SK-N-SH (cell line): ENCODE data around the gene LDB2. TPM values are rescaled to one million over a fixed set of nuclear protein-coding genes. Genes with fewer than 3 reads are reported as not detected.

Experiments
- CTCF ChIA-PET: fragments of 300-600, 350-600 bp; formaldehyde crosslinking; extraction: SDS; loops from one replicate; lab custom pipeline; 2021; lab: Yijun Ruan, JAX
- POLR2A ChIA-PET: fragments of 350-600 bp; sonication (Branson Sonifier 250); formaldehyde crosslinking; extraction: SDS; loops from one replicate; lab custom pipeline; 2020; ENCODE audit warnings: antibody characterized with exemption, inconsistent platforms; lab: Yijun Ruan, JAX
- DNase-seq: peaks from one replicate; pipeline ENCODE4 v3.0.0; 2012
- H2AFZ ChIP-seq: fragments of 200-600 bp; sonication (generic); 2 replicates; pipeline ENCODE4 v1.8.1; 2016; ENCODE audit warnings: antibody characterized with exemption, mild to moderate bottlenecking, low read depth
- H3F3A ChIP-seq: fragments of 200-600 bp; sonication (generic); replicated peaks from 2 replicates; pipeline ENCODE3; 2016; ENCODE audit warnings: antibody characterized with exemption, mild to moderate bottlenecking; ENCODE audit not compliant: insufficient read depth
- H3K27ac ChIP-seq, 2 experiments: fragments of 200-500 bp in 1 of 2; fragments of 200-600 bp in 1 of 2; sonication (Bioruptor generic) in 1 of 2; sonication (generic), shearing (Covaris generic) in 1 of 2; 2 replicates each; pipeline versions ENCODE4 v1.5.1 to v1.6.1; 2014 to 2016; ENCODE audit warnings: low read depth in 2 of 2, inconsistent platforms in 1 of 2, low read length in 1 of 2, mild to moderate bottlenecking in 1 of 2, mixed read lengths in 1 of 2
- H3K27me3 ChIP-seq: fragments of 200-600 bp; sonication (generic), shearing (Covaris generic); 2 replicates; pipeline ENCODE4 v1.6.1; 2016; ENCODE audit warnings: mixed run types; ENCODE audit not compliant: insufficient read depth
- H3K36me3 ChIP-seq, 2 experiments: fragments of 200-500 bp in 1 of 2; fragments of 200-600 bp in 1 of 2; sonication (Bioruptor generic) in 1 of 2; sonication (generic) in 1 of 2; replicated peaks in 1 of 2; 2 replicates each; pipeline versions ENCODE3 to v1.5.1; 2014 to 2016; ENCODE audit warnings: low read length in 1 of 2, mild to moderate bottlenecking in 1 of 2; ENCODE audit not compliant: insufficient read depth in 2 of 2, control insufficient read depth in 1 of 2
- H3K4me1 ChIP-seq, 2 experiments: fragments of 200-500 bp in 1 of 2; fragments of 200-600 bp in 1 of 2; sonication (Bioruptor generic) in 1 of 2; sonication (generic), shearing (Covaris generic) in 1 of 2; 2 replicates each; pipeline versions ENCODE4 v1.5.1 to v1.6.1; 2014 to 2016; ENCODE audit warnings: low read depth in 1 of 2, low read length in 1 of 2, mixed run types in 1 of 2; ENCODE audit not compliant: insufficient read depth in 2 of 2, control insufficient read depth in 1 of 2
- H3K4me2 ChIP-seq: fragments of 200-600 bp; sonication (generic), shearing (Covaris generic); 2 replicates; pipeline ENCODE4 v1.6.1; 2017; ENCODE audit warnings: mixed run types
- H3K4me3 ChIP-seq, 2 experiments: fragments of 200-500 bp in 1 of 2; fragments of 200-600 bp in 1 of 2; sonication (Bioruptor generic) in 1 of 2; sonication (generic), shearing (Covaris generic) in 1 of 2; 2 replicates each; pipeline versions ENCODE4 v1.5.1 to v1.8.1; 2014 to 2016; ENCODE audit warnings: low read depth in 2 of 2, inconsistent platforms in 1 of 2, low read length in 1 of 2, mild to moderate bottlenecking in 1 of 2, mixed read lengths in 1 of 2, moderate library complexity in 1 of 2
- H3K79me2 ChIP-seq: fragments of 200-600 bp; sonication (generic); 2 replicates; pipeline ENCODE4 v1.8.1; 2017; ENCODE audit warnings: mild to moderate bottlenecking; ENCODE audit not compliant: insufficient read depth
- H3K9ac ChIP-seq: fragments of 200-600 bp; sonication (generic); 2 replicates; pipeline ENCODE4 v1.6.1; 2017; ENCODE audit warnings: mixed run types
- H3K9me2 ChIP-seq: fragments of 200-600 bp; sonication (generic); 2 replicates; pipeline ENCODE4 v1.6.1; 2017; ENCODE audit warnings: mixed run types
- H3K9me3 ChIP-seq: fragments of 200-600 bp; sonication (generic); 2 replicates; pipeline ENCODE4 v1.6.1; 2017; ENCODE audit warnings: mixed run types, mild to moderate bottlenecking, moderate library complexity
- H4K20me1 ChIP-seq: fragments of 200-600 bp; sonication (generic); 2 replicates; pipeline ENCODE4 v1.6.1; 2017; ENCODE audit warnings: mild to moderate bottlenecking, mixed run types; ENCODE audit not compliant: insufficient read depth
- CHD2 ChIP-seq: fragments of 150-350 bp; IDR thresholded peaks from 2 replicates; pipeline ENCODE4 v1.6.1; 2018; ENCODE audit warnings: low read length; ENCODE audit not compliant: partially characterized antibody
- CTCF ChIP-seq: fragments of 200-600 bp; sonication (generic); IDR thresholded peaks from 2 replicates; pipeline ENCODE4 v1.6.1; 2017; ENCODE audit warnings: antibody characterized with exemption, mild to moderate bottlenecking, moderate library complexity
- ELF1 ChIP-seq: IDR thresholded peaks from 2 replicates; pipeline ENCODE4 v1.4.0; 2012
- EP300 ChIP-seq, 2 experiments: IDR thresholded peaks; 2 replicates each; pipeline versions ENCODE4 v1.4.0 to v1.6.1; 2012; ENCODE audit warnings: borderline replicate concordance in 1 of 2, low read depth in 1 of 2, low read length in 1 of 2
- EZH2phosphoT487 ChIP-seq: fragments of 200-600 bp; sonication (generic); IDR thresholded peaks from 2 replicates; pipeline ENCODE4 v1.6.1; 2017; ENCODE audit warnings: low read depth, mixed run types, mild to moderate bottlenecking, antibody characterized with exemption, moderate library complexity, borderline replicate concordance
- FOSL2 ChIP-seq: IDR thresholded peaks from 2 replicates; pipeline ENCODE4 v1.4.0; 2012; ENCODE audit warnings: low read depth, mild to moderate bottlenecking, moderate library complexity, borderline replicate concordance
- FOXM1 ChIP-seq: IDR thresholded peaks from 2 replicates; pipeline ENCODE4 v1.4.0; 2012; ENCODE audit warnings: low read depth, mild to moderate bottlenecking
- GABPA ChIP-seq: IDR thresholded peaks from 2 replicates; pipeline ENCODE4 v1.4.0; 2012; ENCODE audit warnings: low read depth, mild to moderate bottlenecking
- GATA2 ChIP-seq: sonication (generic); formaldehyde crosslinking; IDR thresholded peaks from 2 replicates; pipeline ENCODE4 v1.5.0; 2020; ENCODE audit warnings: mild to moderate bottlenecking, missing genetic modification reagents
- IRF3 ChIP-seq: fragments of 150-350 bp; IDR thresholded peaks from 2 replicates; pipeline ENCODE4 v1.6.1; 2016; ENCODE audit warnings: mild to moderate bottlenecking, low read depth, low read length
- JUND ChIP-seq: IDR thresholded peaks from 2 replicates; pipeline ENCODE4 v1.4.0; 2012
- MEF2A ChIP-seq: IDR thresholded peaks from 2 replicates; pipeline ENCODE4 v1.4.0; 2012; ENCODE audit warnings: low read depth, borderline replicate concordance
- NFIC ChIP-seq: IDR thresholded peaks from 2 replicates; pipeline ENCODE4 v1.4.0; 2012; ENCODE audit warnings: borderline replicate concordance
- NRF1 ChIP-seq: IDR thresholded peaks from 2 replicates; pipeline ENCODE4 v1.6.1; 2012; ENCODE audit warnings: low read depth, mild to moderate bottlenecking, low read length
- POLR2AphosphoS5 ChIP-seq: IDR thresholded peaks from 2 replicates; pipeline ENCODE4 v1.6.1; 2012; ENCODE audit warnings: low read depth, low read length
- RAD21 ChIP-seq: IDR thresholded peaks from 2 replicates; pipeline ENCODE4 v1.6.1; 2012; ENCODE audit warnings: mild to moderate bottlenecking, low read length
- REST ChIP-seq: IDR thresholded peaks from 2 replicates; pipeline ENCODE4 v1.6.1; 2012; ENCODE audit warnings: mild to moderate bottlenecking, low read depth, low read length, moderate library complexity
- RFX5 ChIP-seq: IDR thresholded peaks from 2 replicates; pipeline ENCODE4 v1.6.1; 2012; ENCODE audit warnings: mild to moderate bottlenecking, improper control_type of control experiment, low read length
- RXRA ChIP-seq: IDR thresholded peaks from 2 replicates; pipeline ENCODE4 v1.4.0; 2012; ENCODE audit warnings: low read depth, mild to moderate bottlenecking, borderline replicate concordance
- SIN3A ChIP-seq: IDR thresholded peaks from 2 replicates; pipeline ENCODE4 v1.6.1; 2012; ENCODE audit warnings: low read depth, mild to moderate bottlenecking, low read length, moderate library complexity, borderline replicate concordance
- SMC3 ChIP-seq: IDR thresholded peaks from 2 replicates; pipeline ENCODE4 v1.6.1; 2012; ENCODE audit warnings: low read depth, low read length, improper control_type of control experiment
- TCF12 ChIP-seq: IDR thresholded peaks from 2 replicates; pipeline ENCODE4 v1.4.0; 2012
- TEAD4 ChIP-seq: IDR thresholded peaks from 2 replicates; pipeline ENCODE4 v1.4.0; 2012; ENCODE audit warnings: mild to moderate bottlenecking, borderline replicate concordance; ENCODE audit not compliant: insufficient read depth
- USF2 ChIP-seq: fragments of 150-350 bp; IDR thresholded peaks from 2 replicates; pipeline ENCODE4 v1.6.1; 2017; ENCODE audit warnings: antibody characterized with exemption, low read length, low read depth, borderline replicate concordance
- WGBS: methylation state at CpG from one replicate; pipeline ENCODE4 v1.1.6; 2017; ENCODE audit warnings: low lambda C conversion rate; 5-methylcytosine and 5-hydroxymethylcytosine counted together
- polyA plus RNA-seq, 3 experiments: library from polyadenylated mRNA; depleted of rRNA; stranded (reverse); fragments of >200 nt; gene quantifications; 2 replicates each; pipeline ENCODE4 v1.2.3, GENCODE V29; 2012
- TF ChIP-seq, protein P1 (sequence below): IDR thresholded peaks from 2 replicates; pipeline ENCODE4 v1.4.0; 2012; ENCODE audit warnings: low read depth, borderline replicate concordance
- TF ChIP-seq, protein P2 (sequence below): IDR thresholded peaks from 2 replicates; pipeline ENCODE4 v1.4.0; 2012; ENCODE audit warnings: low read depth

LDB2 gene
- polyA plus RNA-seq, 1 of the 3 experiments (the other 2 are of a cell fraction): 11.0 TPM

DNA sequence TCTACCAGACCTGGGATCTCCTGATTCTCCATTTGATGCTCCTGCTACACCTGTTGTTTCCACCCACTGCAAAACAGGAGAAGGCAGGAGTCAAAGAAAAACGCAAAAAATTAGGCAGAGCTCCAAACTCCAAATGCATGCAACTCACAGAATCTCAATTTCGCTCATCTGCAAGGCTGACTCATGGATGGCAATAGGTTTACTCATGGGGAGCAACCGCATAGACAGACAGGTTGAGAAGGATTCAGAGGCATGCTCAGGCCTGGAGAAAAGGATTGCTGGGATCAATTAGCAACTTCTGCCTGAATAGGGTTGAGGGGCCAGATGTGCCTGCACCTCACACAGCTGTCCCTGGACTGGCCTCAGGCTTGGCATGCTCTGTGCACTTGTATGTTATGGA lies 231.0 kb downstream of the LDB2 start:
- WGBS: 9% methylated on average over 3 of the region's 3 CpGs
- Histone ChIP-seq H2AFZ (no peak overlapping the region), H3K27me3 (no peaks in the 10 kb centered on the region), H3K4me3 (no peak overlapping the region), H3K9me3 (no peaks in the 10 kb centered on the region), H3K9ac (no peak overlapping the region), H3K4me1 (peaks cover 0 to 3% of the 10 kb centered on the region in 2 experiments; a peak in 2 of 4 replicates), H3K36me3 (peaks cover 0 to 4% of the 10 kb centered on the region in 2 experiments), H3K27ac (peak overlapping the region in 1 of 2 experiments; percentile 52; a peak in 1 of 4 replicates), H4K20me1 (no peaks in the 10 kb centered on the region), H3F3A (peaks cover 8% of the 10 kb centered on the region), H3K79me2 (no peaks in the 10 kb centered on the region), H3K9me2 (no peaks in the 10 kb centered on the region), H3K4me2 (no peak overlapping the region)
- DNase-seq: no peak
- ChIA-PET CTCF (no interaction called here), POLR2A (no interaction called here)
- TF ChIP-seq GABPA (no peak), JUND (peak; percentile 89), CHD2 (no peak), USF2 (no peak), FOSL2 (peak; percentile 96), IRF3 (no peak), POLR2AphosphoS5 (peak; percentile 47; the same call in 1 of the 2 replicates), SIN3A (no peak), FOXM1 (no peak), SMC3 (no peak), TEAD4 (peak; percentile 65), NRF1 (no peak), REST (no peak), GATA2 (CRISPR knock-in tag) (no peak), NFIC (peak; percentile 84), RXRA (no peak), RFX5 (no peak), CTCF (no peak), EZH2phosphoT487 (no peak), ELF1 (no peak), TCF12 (peak; percentile 90), RAD21 (no peak), EP300 (IDR thresholded peaks at IDR 0.05; ENCODE audit: borderline replicate concordance in 1 of 2, low read depth in 1 of 2, low read length in 1 of 2) (peak in 1 of 2 experiments; percentile 65; a peak in 1 of 4 replicates), MEF2A (no peak)
- TF ChIP-seq, protein P1, sequence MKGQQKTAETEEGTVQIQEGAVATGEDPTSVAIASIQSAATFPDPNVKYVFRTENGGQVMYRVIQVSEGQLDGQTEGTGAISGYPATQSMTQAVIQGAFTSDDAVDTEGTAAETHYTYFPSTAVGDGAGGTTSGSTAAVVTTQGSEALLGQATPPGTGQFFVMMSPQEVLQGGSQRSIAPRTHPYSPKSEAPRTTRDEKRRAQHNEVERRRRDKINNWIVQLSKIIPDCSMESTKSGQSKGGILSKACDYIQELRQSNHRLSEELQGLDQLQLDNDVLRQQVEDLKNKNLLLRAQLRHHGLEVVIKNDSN: no peak
- TF ChIP-seq, protein P2, sequence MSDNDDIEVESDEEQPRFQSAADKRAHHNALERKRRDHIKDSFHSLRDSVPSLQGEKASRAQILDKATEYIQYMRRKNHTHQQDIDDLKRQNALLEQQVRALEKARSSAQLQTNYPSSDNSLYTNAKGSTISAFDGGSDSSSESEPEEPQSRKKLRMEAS: peak; percentile 37; the same call in 1 of the 2 replicates
